Fibroblast of lung (primary cell): ENCODE data around the gene TVP23A. TPM values are rescaled to one million over a fixed set of nuclear protein-coding genes. Genes with fewer than 3 reads are reported as not detected.

Source experiments
- DNase-seq, 2 donors: peaks; one replicate each; pipeline versions ENCODE4 v3.0.0 to v3.0.0-alpha.2; 2010; ENCODE audit warnings: low read depth in 2 of 2
- H2AFZ ChIP-seq: 2 replicates; pipeline ENCODE4 v1.5.1; 2012; ENCODE audit warnings: low read length, control low read depth, inconsistent platforms
- H3K27ac ChIP-seq: 2 replicates; pipeline ENCODE4 v1.5.1; 2011; ENCODE audit warnings: low read length, control low read depth; ENCODE audit not compliant: insufficient read depth
- H3K27me3 ChIP-seq: 2 replicates; pipeline ENCODE4 v1.5.1; 2011; ENCODE audit warnings: mild to moderate bottlenecking, low read length; ENCODE audit not compliant: control insufficient read depth, insufficient read depth
- H3K36me3 ChIP-seq: 2 replicates; pipeline ENCODE4 v1.5.1; 2011; ENCODE audit warnings: low read length; ENCODE audit not compliant: control insufficient read depth, insufficient read depth
- H3K4me1 ChIP-seq: 2 replicates; pipeline ENCODE4 v1.5.1; 2011; ENCODE audit warnings: low read length; ENCODE audit not compliant: control insufficient read depth, insufficient read depth; ENCODE audit errors: extremely low read depth
- H3K4me2 ChIP-seq: 2 replicates; pipeline ENCODE4 v1.5.1; 2011; ENCODE audit warnings: low read length, control low read depth; ENCODE audit not compliant: insufficient read depth; ENCODE audit errors: extremely low read depth
- H3K4me3 ChIP-seq, 4 experiments: fragments of 200-600 bp in 1 of 4; sonication (generic) in 1 of 4; replicated peaks in 1 of 4; 2 replicates each; pipeline ENCODE4 v1.5.1; 2011 to 2016; ENCODE audit warnings: low read length in 4 of 4, low read depth in 3 of 4, mild to moderate bottlenecking in 3 of 4, control low read depth in 2 of 4, inconsistent platforms in 1 of 4, mixed read lengths in 1 of 4; ENCODE audit not compliant: insufficient read depth in 1 of 4; ENCODE audit errors: control extremely low read depth in 1 of 4
- H3K79me2 ChIP-seq: 2 replicates; pipeline ENCODE4 v1.5.1; 2012; ENCODE audit warnings: mild to moderate bottlenecking, low read length, inconsistent platforms; ENCODE audit not compliant: control insufficient read depth, insufficient read depth
- H3K9ac ChIP-seq: 2 replicates; pipeline ENCODE4 v1.5.1; 2011; ENCODE audit warnings: mild to moderate bottlenecking, low read length, control low read depth; ENCODE audit not compliant: insufficient read depth
- H3K9me3 ChIP-seq: 2 replicates; pipeline ENCODE4 v1.5.1; 2012; ENCODE audit warnings: low read depth, low read length; ENCODE audit not compliant: control insufficient read depth, insufficient read depth
- H4K20me1 ChIP-seq: 2 replicates; pipeline ENCODE4 v1.5.1; 2011; ENCODE audit warnings: low read length; ENCODE audit not compliant: control insufficient read depth, insufficient read depth; ENCODE audit errors: extremely low read depth
- EZH2 ChIP-seq: IDR thresholded peaks from 2 replicates; pipeline ENCODE4 v1.5.1; 2012; ENCODE audit warnings: low read length, control low read depth, mild to moderate bottlenecking; ENCODE audit errors: missing control alignments
- polyA plus RNA-seq, 2 donors: library from polyadenylated mRNA; depleted of rRNA in 1 of 2; stranded (reverse) in 1 of 2; unstranded in 1 of 2; fragments of >200 nt; gene quantifications; 2 replicates each; pipeline ENCODE4 v1.2.1, GENCODE V29; 2011 to 2012; ENCODE audit warnings: missing spikeins in 1 of 2
- total RNA-seq: library from RNA; depleted of rRNA; stranded (reverse); fragments of >200 nt; gene quantifications from 2 replicates; pipeline ENCODE4 v1.2.1, GENCODE V29; 2014
- TF ChIP-seq, protein P1 (sequence below), 2 donors: IDR thresholded peaks in 1 of 2; conservative IDR thresholded peaks in 1 of 2; 1 replicate in 1 of 2; 2 replicates in 1 of 2; pipeline ENCODE4 v1.5.1; 2011 to 2012; ENCODE audit warnings: low read length in 2 of 2, control low read depth in 1 of 2, inconsistent platforms in 1 of 2, low read depth in 1 of 2, mild to moderate bottlenecking in 1 of 2

TVP23A gene
- total and polyA plus RNA-seq, 2 donors (not counting 1 experiment from before 2014, with no cell fraction given): under 0.01 TPM; not detected in 1

DNA sequence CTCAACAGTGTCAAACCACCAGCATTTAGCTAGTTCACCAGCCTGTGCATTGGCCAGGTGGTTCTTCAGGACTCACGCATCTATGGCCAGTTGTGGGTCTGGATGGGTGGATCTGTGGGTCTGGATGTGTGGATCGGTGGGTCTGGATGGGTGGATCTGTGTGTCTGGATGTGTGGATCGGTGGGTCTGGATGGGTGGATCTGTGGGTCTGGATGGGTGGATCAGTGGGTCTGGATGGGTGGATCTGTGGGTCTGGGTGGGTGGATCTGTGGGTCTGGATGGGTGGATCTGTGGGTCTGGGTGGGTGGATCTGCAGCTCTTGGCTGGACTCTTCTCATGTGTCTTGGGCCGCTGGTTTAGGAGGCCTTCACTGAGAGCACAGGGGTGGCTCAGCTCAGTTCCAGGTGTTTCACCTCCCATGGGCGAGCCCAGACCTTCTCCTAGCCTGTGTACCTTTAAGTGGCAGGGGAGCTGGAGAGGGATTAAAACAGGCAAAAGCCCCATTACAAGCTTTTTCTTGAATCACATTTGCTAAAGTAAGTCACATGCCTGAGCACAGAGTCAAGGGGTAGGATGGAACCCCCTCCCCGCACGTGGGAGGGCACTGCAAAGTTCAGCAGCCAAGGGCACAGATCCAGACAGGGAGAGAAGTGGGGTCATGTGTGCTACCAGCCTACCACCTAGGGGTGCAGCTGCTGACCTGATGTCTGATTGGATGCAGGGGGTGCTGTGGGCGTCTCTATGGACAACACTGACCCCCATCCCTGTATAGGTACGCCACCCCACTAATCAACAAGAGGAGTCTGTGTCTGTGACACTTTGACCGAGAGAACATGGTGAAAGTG is 78.4 kb downstream of the TVP23A start:
- Histone ChIP-seq H3K9me3 (no peaks in the 10 kb centered on the region), H3K4me1 (peaks cover 9% of the 10 kb centered on the region), H4K20me1 (no peaks in the 10 kb centered on the region), H3K4me2 (no peak overlapping the region), H3K27me3 (no peaks in the 10 kb centered on the region), H3K27ac (no peak overlapping the region), H2AFZ (no peak overlapping the region), H3K36me3 (no peaks in the 10 kb centered on the region), H3K9ac (no peak overlapping the region), H3K79me2 (no peaks in the 10 kb centered on the region), H3K4me3 (no peak overlapping the region)
- DNase-seq: no peak
- TF ChIP-seq, protein P1, sequence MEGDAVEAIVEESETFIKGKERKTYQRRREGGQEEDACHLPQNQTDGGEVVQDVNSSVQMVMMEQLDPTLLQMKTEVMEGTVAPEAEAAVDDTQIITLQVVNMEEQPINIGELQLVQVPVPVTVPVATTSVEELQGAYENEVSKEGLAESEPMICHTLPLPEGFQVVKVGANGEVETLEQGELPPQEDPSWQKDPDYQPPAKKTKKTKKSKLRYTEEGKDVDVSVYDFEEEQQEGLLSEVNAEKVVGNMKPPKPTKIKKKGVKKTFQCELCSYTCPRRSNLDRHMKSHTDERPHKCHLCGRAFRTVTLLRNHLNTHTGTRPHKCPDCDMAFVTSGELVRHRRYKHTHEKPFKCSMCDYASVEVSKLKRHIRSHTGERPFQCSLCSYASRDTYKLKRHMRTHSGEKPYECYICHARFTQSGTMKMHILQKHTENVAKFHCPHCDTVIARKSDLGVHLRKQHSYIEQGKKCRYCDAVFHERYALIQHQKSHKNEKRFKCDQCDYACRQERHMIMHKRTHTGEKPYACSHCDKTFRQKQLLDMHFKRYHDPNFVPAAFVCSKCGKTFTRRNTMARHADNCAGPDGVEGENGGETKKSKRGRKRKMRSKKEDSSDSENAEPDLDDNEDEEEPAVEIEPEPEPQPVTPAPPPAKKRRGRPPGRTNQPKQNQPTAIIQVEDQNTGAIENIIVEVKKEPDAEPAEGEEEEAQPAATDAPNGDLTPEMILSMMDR (conservative IDR thresholded peaks at IDR 0.05 in 1 of 2, IDR thresholded peaks at IDR 0.05 in 1 of 2; ENCODE audit: low read depth in 1 of 2, low read length in 2 of 2): no peak
- no peak for TF ChIP-seq EZH2

DNA sequence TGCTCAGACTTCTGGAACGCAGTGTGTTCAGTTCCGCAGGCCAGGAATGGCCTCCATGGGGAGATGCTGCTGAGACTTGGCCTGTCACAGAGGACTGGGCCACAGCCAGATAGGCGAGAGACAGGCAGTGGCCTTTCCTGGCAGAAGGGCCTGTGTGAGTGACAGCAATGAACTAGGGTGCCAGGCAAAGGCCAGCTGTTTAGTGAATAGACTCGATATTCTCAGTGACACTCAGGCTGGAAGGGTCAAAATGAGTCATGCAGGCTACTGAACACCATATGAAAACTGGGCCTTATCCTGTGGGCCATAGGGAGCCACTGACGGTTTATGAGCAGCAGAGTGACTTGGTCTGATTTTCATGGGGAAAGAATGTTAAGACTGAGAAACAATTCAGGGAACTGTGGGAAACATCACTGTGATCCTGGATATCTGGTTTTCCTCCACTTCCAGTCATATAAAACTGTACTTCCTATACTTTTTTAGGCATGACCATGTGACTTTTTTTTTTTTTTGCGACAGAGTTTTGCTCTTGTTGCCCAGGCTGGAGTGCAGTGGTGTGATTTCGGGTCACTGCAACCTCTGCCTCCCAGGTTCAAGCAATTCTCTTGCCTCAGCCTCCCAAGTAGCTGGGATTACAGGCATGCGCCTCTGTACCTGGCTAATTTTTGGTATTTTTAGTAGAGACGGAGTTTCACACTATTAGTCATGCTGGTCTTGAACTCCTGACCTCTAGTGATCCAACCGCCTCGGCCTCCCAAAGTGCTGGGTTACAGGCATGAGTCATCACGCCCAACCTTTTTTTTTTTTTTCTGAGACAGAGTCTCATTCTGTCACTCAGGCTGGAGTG is 80.1 kb downstream of the TVP23A start:
- H4K20me1 ChIP-seq: no peaks in the 10 kb centered on the region
- H3K9ac ChIP-seq: no peak overlapping the region
- H3K27me3 ChIP-seq: no peaks in the 10 kb centered on the region
- TF ChIP-seq EZH2: no peak
- TF ChIP-seq, protein P1 (conservative IDR thresholded peaks at IDR 0.05 in 1 of 2, IDR thresholded peaks at IDR 0.05 in 1 of 2; ENCODE audit: low read depth in 1 of 2, low read length in 2 of 2): no peak
- H3K4me1 ChIP-seq: peaks cover 9% of the 10 kb centered on the region
- no peak overlapping the region for H3K4me2 ChIP-seq
- no peaks in the 10 kb centered on the region for H3K79me2 ChIP-seq
- peak overlapping the region; percentile 32 for H3K27ac ChIP-seq
- no peak overlapping the region for H2AFZ ChIP-seq
- no peaks in the 10 kb centered on the region for H3K9me3 ChIP-seq
- H3K4me3 ChIP-seq: no peak overlapping the region
- no peaks in the 10 kb centered on the region for H3K36me3 ChIP-seq
- DNase-seq: peak; percentile 73 to 86

DNA sequence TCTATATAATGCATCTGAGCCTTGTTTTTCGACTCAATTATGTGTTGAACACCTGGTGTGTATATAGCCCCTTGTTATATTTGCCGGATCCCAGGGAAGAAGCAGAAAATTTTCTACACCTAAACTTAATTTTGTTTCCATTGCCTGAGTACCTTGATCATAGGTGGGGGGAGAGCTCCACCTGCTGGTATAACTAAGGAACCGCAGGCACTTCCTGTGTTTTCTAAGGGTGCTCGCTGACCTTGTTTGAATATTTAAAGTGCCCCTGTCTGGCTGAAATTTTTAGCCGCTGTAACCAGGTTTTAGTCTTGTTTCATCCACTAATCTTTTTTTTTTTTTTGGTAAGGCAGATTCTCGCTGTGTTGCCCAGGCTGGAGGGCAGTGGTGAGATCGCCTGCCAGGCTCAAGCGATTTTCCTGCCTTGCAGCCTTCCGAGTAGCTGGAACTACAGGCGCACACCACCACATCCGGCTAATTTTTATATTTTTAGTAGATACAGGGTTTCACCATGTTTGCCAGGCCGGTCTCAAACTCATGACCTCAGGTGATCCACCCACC is 81.4 kb downstream of the TVP23A start:
- no peak for TF ChIP-seq EZH2
- TF ChIP-seq, protein P1 (conservative IDR thresholded peaks at IDR 0.05 in 1 of 2, IDR thresholded peaks at IDR 0.05 in 1 of 2; ENCODE audit: low read depth in 1 of 2, low read length in 2 of 2): peak; percentile 94 to 96
- H3K4me1 ChIP-seq: peaks cover 6% of the 10 kb centered on the region
- H3K79me2 ChIP-seq: no peaks in the 10 kb centered on the region
- no peaks in the 10 kb centered on the region for H3K9me3 ChIP-seq
- peak overlapping the region; percentile 10 for H3K27ac ChIP-seq
- DNase-seq: peak; percentile 37 to 72
- H3K4me3 ChIP-seq: no peak overlapping the region
- H3K36me3 ChIP-seq: no peaks in the 10 kb centered on the region
- no peaks in the 10 kb centered on the region for H4K20me1 ChIP-seq
- H3K9ac ChIP-seq: no peak overlapping the region
- H3K27me3 ChIP-seq: no peaks in the 10 kb centered on the region
- no peak overlapping the region for H2AFZ ChIP-seq
- no peak overlapping the region for H3K4me2 ChIP-seq
